ENCODE data around the gene CARD11.

DNA sequence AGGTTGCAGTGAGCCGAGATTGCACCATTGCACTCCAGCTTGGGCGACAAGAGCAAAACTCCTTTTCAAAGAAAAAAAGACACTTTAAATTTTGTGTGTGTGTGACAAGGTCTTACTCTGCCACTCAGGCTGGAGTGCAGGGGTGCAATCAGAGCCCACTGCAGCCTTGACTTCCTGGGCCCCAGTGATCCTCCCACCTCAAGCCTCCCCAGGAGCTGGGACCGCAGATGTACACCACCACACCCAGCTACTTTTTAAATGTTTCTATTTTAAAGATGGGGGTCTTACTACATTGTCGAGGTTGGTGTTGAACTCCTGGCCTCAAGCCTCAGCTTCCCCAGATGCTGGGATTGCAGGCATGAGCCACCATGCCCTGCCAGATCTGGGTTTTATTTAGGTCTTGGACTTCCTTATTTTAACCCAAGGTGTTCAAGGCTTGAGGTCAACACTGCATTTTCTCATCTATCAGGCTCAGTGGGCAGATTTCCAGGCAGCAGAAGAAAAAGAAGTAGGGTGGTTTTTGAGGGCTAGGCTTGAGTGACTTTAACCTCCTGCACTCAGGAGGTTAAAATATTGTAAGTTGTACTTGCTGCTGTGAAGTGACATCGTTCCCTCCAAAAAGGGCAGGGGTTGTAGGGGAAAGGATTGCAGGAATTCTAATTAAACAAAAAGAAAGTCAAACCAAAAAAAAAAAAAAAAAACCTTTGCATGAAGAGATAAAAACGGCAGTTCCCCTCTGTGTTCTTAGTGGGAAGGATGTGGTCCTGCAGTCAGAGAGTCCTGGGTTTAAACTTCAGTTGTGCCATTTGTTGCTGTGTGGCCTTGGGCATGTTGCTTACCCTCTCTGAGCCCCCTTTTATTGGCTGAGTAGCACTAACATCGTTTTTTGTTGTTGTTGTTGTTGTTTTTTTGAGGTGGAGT lies 71.5 kb downstream of the CARD11 start:
- TF ChIP-seq, protein P1, sequence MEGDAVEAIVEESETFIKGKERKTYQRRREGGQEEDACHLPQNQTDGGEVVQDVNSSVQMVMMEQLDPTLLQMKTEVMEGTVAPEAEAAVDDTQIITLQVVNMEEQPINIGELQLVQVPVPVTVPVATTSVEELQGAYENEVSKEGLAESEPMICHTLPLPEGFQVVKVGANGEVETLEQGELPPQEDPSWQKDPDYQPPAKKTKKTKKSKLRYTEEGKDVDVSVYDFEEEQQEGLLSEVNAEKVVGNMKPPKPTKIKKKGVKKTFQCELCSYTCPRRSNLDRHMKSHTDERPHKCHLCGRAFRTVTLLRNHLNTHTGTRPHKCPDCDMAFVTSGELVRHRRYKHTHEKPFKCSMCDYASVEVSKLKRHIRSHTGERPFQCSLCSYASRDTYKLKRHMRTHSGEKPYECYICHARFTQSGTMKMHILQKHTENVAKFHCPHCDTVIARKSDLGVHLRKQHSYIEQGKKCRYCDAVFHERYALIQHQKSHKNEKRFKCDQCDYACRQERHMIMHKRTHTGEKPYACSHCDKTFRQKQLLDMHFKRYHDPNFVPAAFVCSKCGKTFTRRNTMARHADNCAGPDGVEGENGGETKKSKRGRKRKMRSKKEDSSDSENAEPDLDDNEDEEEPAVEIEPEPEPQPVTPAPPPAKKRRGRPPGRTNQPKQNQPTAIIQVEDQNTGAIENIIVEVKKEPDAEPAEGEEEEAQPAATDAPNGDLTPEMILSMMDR (IDR thresholded peaks at IDR 0.05), result no peak
- no peak for TF ChIP-seq POLR2A (IDR thresholded peaks at IDR 0.05)

All from heart left ventricle (tissue), 13 donors.